ENCODE results near the gene NPHP4.

- TF ChIP-seq TCF4 (CRISPR knock-in tag; IDR thresholded peaks at IDR 0.05; ENCODE audit: borderline replicate concordance) (no peak), ZFP3 (CRISPR knock-in tag; IDR thresholded peaks at IDR 0.05) (no peak), ZFP30 (CRISPR knock-in tag; IDR thresholded peaks at IDR 0.05) (no peak), ARNTL (CRISPR knock-in tag; IDR thresholded peaks at IDR 0.05; ENCODE audit: borderline replicate concordance, low read depth) (no peak), ZNF8 (CRISPR knock-in tag; IDR thresholded peaks at IDR 0.05) (no peak), CSDC2 (CRISPR knock-in tag; IDR thresholded peaks at IDR 0.05) (no peak), ZC3H10 (CRISPR knock-in tag; IDR thresholded peaks at IDR 0.05) (no peak), ZNF70 (CRISPR knock-in tag; IDR thresholded peaks at IDR 0.05) (no peak), CSRNP3 (CRISPR knock-in tag; IDR thresholded peaks at IDR 0.05) (no peak), POU6F1 (CRISPR knock-in tag; IDR thresholded peaks at IDR 0.05; ENCODE audit: borderline replicate concordance, low read depth) (no peak), CREB5 (CRISPR knock-in tag; IDR thresholded peaks at IDR 0.05; ENCODE audit: low read depth) (no peak)
- TF ChIP-seq, protein P1, sequence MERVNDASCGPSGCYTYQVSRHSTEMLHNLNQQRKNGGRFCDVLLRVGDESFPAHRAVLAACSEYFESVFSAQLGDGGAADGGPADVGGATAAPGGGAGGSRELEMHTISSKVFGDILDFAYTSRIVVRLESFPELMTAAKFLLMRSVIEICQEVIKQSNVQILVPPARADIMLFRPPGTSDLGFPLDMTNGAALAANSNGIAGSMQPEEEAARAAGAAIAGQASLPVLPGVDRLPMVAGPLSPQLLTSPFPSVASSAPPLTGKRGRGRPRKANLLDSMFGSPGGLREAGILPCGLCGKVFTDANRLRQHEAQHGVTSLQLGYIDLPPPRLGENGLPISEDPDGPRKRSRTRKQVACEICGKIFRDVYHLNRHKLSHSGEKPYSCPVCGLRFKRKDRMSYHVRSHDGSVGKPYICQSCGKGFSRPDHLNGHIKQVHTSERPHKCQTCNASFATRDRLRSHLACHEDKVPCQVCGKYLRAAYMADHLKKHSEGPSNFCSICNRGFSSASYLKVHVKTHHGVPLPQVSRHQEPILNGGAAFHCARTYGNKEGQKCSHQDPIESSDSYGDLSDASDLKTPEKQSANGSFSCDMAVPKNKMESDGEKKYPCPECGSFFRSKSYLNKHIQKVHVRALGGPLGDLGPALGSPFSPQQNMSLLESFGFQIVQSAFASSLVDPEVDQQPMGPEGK (CRISPR knock-in tag; IDR thresholded peaks at IDR 0.05; ENCODE audit: borderline replicate concordance): no peak
Measured at GRCh38 chr1:5947978-5948680, 44.1 kb downstream of the NPHP4 start.
